Nephron (organoid): ENCODE results near the gene LARP1.

Experiments
- H3K27ac Mint-ChIP-seq, 3 experiments: 2 replicates each; pipeline ENCODE4 v1.8.0; 2020; ENCODE audit warnings: mixed read lengths in 3 of 3, mild to moderate bottlenecking in 2 of 3, moderate library complexity in 1 of 3
- H3K27me3 Mint-ChIP-seq: 2 replicates; pipeline ENCODE4 v1.8.0; 2021; ENCODE audit warnings: low read depth, mild to moderate bottlenecking, moderate library complexity, mixed read lengths
- H3K36me3 Mint-ChIP-seq: 2 replicates; pipeline ENCODE4 v1.8.0; 2020; ENCODE audit warnings: low read depth, mixed read lengths
- H3K4me1 Mint-ChIP-seq: 2 replicates; pipeline ENCODE4 v1.8.0; 2020; ENCODE audit warnings: mixed read lengths
- H3K4me3 Mint-ChIP-seq, 3 experiments: 2 replicates each; pipeline ENCODE4 v1.8.0; 2020; ENCODE audit warnings: mild to moderate bottlenecking in 3 of 3, mixed read lengths in 3 of 3, moderate library complexity in 2 of 3
- H3K9me3 Mint-ChIP-seq: 2 replicates; pipeline ENCODE4 v1.8.0; 2020; ENCODE audit warnings: mixed read lengths
- TF ChIP-seq, protein P1 (sequence below), 3 experiments: fragments of 200-600 bp; sonication (generic); IDR thresholded peaks; one replicate each; pipeline ENCODE4 v1.5.0; 2021; ENCODE audit warnings: antibody characterized with exemption in 3 of 3; ENCODE audit not compliant: unreplicated experiment in 3 of 3

Gene LARP1

DNA sequence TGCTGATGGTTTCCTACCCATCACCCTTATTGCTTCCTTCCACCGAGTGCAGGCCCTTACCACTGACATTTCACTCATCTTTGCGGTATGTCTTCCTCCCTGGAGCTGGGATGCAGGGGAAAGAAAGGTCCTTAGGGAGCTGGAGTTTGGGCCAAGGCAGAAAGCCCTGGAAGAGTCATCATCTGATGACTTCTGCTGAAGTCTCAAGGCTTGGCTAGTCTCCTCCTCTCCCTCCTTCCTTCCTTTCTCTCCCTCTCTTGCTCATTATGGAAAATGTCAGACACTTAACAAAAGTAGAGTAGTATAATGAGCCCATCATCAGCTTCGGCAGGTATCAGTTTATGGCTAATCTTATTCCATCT, 40.0 kb downstream of the LARP1 start:
- H3K36me3 Mint-ChIP-seq: peaks cover 72% of the 10 kb centered on the region
- no peaks in the 10 kb centered on the region for H3K4me1 Mint-ChIP-seq
- H3K4me3 Mint-ChIP-seq: no peak overlapping the region
- no peaks in the 10 kb centered on the region for H3K27me3 Mint-ChIP-seq
- H3K27ac Mint-ChIP-seq: no peak overlapping the region
- TF ChIP-seq, protein P1, sequence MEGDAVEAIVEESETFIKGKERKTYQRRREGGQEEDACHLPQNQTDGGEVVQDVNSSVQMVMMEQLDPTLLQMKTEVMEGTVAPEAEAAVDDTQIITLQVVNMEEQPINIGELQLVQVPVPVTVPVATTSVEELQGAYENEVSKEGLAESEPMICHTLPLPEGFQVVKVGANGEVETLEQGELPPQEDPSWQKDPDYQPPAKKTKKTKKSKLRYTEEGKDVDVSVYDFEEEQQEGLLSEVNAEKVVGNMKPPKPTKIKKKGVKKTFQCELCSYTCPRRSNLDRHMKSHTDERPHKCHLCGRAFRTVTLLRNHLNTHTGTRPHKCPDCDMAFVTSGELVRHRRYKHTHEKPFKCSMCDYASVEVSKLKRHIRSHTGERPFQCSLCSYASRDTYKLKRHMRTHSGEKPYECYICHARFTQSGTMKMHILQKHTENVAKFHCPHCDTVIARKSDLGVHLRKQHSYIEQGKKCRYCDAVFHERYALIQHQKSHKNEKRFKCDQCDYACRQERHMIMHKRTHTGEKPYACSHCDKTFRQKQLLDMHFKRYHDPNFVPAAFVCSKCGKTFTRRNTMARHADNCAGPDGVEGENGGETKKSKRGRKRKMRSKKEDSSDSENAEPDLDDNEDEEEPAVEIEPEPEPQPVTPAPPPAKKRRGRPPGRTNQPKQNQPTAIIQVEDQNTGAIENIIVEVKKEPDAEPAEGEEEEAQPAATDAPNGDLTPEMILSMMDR (IDR thresholded peaks at IDR 0.05; ENCODE audit: unreplicated experiment in 3 of 3): no peak
- H3K9me3 Mint-ChIP-seq: no peaks in the 10 kb centered on the region

DNA sequence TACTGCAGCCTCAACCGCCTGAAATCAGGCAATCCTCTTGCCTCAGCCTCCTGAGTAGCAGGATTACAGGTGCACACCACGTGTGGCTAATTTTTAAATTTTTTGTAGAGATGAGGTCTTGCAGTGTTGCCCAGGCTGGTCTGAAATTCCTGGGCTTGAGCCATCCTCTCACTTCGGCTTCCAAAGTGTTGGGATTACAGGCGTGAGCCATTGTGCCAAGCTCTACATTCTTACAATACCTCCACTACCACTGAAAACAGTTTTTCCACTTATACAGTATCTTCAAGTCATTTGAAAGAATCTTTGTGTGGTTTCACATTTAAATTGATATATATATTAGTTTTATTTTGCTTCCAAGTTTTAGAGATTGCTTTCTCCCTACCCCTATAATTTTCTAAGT, 42.6 kb downstream of the LARP1 start:
- Mint-ChIP-seq H3K4me1 (no peaks in the 10 kb centered on the region), H3K9me3 (no peaks in the 10 kb centered on the region), H3K4me3 (no peak overlapping the region), H3K36me3 (peaks cover 81% of the 10 kb centered on the region), H3K27ac (no peak overlapping the region), H3K27me3 (no peaks in the 10 kb centered on the region)
- TF ChIP-seq, protein P1 (IDR thresholded peaks at IDR 0.05; ENCODE audit: unreplicated experiment in 3 of 3): no peak

DNA sequence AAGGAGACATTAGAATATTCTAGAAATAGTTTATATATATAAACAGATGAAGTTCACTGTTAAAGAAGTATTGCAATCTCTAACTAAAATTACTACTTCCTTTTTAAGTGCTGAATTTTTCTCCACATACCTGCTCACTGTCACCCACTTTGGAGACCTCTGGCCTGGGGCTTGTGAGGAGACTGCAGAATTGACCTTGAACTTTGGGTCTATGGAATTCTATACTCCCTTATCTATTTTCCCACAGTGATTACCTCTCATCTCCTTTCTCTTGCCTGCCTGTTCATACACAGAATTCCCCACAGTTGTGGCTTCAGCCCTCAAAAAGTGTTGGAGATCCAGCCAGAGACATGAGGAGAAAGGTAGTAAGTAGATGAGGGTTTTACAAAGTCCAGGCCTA, 45.4 kb downstream of the LARP1 start:
- no peak overlapping the region for H3K27ac Mint-ChIP-seq
- TF ChIP-seq, protein P1 (IDR thresholded peaks at IDR 0.05; ENCODE audit: unreplicated experiment in 3 of 3): no peak
- peaks cover 81% of the 10 kb centered on the region for H3K36me3 Mint-ChIP-seq
- no peak overlapping the region for H3K4me3 Mint-ChIP-seq
- H3K27me3 Mint-ChIP-seq: no peaks in the 10 kb centered on the region
- no peaks in the 10 kb centered on the region for H3K4me1 Mint-ChIP-seq
- no peaks in the 10 kb centered on the region for H3K9me3 Mint-ChIP-seq

DNA sequence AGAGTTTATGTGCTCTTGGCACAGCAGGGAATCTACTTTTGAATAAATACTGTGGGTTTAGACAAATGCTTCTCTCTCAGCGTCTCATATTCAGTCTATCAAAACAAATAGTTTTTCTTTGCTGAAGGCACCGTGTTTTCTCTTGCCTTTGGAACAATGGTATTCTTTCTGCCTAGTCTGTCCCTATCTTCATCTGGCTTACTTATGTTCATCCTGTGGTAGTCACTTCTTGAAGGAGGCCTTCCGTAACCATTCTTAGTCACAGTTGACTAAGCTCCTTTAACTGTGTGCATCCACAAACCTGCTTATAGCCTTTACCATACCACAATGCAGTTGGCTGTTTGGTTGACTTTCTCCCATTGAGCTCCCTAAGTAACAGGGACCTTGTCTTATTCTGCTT, 45.9 kb downstream of the LARP1 start:
- Mint-ChIP-seq H3K27me3 (no peaks in the 10 kb centered on the region), H3K36me3 (peaks cover 85% of the 10 kb centered on the region), H3K4me3 (no peak overlapping the region), H3K9me3 (no peaks in the 10 kb centered on the region), H3K4me1 (no peaks in the 10 kb centered on the region), H3K27ac (no peak overlapping the region)
- TF ChIP-seq, protein P1 (IDR thresholded peaks at IDR 0.05; ENCODE audit: unreplicated experiment in 3 of 3): no peak

DNA sequence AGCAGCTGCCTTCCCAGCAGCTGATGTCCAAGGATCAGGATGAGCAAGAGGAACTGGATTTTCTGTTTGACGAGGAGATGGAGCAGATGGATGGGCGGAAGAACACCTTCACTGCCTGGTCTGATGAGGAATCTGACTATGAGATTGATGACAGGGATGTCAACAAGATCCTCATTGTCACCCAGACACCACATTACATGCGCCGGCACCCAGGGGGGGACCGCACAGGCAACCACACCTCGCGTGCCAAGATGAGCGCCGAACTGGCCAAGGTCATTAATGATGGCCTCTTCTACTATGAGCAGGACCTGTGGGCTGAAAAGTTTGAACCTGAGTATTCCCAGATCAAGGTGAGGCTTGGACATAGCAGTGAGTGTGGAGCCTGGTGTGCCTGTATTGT, 46.9 kb downstream of the LARP1 start:
- TF ChIP-seq, protein P1 (IDR thresholded peaks at IDR 0.05; ENCODE audit: unreplicated experiment in 3 of 3): no peak
- Mint-ChIP-seq H3K9me3 (no peaks in the 10 kb centered on the region), H3K36me3 (peaks cover 86% of the 10 kb centered on the region), H3K4me3 (no peak overlapping the region), H3K4me1 (no peaks in the 10 kb centered on the region), H3K27ac (no peak overlapping the region), H3K27me3 (no peaks in the 10 kb centered on the region)

DNA sequence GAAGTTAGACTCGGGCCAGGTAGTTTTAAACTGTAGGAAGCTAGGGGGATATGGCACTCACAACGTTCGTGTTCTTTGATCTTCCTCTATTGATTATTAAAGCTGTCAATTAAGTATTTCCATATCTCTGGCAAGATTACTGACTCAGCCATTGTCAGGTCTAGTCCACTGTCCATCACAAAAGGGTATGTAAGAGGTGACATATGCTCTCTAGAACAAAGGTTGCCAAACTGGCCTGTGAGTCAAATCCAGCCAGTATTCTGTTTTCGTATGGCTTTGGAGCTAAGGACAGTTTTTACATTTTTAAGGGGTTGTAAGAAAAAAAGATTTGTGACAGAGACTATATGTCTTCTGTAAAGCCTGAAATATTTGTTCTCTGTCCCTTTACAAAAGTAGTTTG, 51.0 kb downstream of the LARP1 start:
- no peaks in the 10 kb centered on the region for H3K27me3 Mint-ChIP-seq
- no peak overlapping the region for H3K4me3 Mint-ChIP-seq
- TF ChIP-seq, protein P1 (IDR thresholded peaks at IDR 0.05; ENCODE audit: unreplicated experiment in 3 of 3): no peak
- H3K36me3 Mint-ChIP-seq: peaks cover 86% of the 10 kb centered on the region
- H3K4me1 Mint-ChIP-seq: no peaks in the 10 kb centered on the region
- no peak overlapping the region for H3K27ac Mint-ChIP-seq
- no peaks in the 10 kb centered on the region for H3K9me3 Mint-ChIP-seq
